Activated T-helper 1 cell treated with anti-CD3 and anti-CD28 coated beads, Interleukin-2, amount 50 U/mL, for 16 hours (primary cell): ENCODE data around the gene SLC26A1.

Source experiments
- DNase-seq, 2 donors: peaks; one replicate each; pipeline ENCODE4 v3.0.0-alpha.2; 2020; ENCODE audit warnings: low read depth in 1 of 2, low spot score in 1 of 2

The SLC26A1 gene

DNA sequence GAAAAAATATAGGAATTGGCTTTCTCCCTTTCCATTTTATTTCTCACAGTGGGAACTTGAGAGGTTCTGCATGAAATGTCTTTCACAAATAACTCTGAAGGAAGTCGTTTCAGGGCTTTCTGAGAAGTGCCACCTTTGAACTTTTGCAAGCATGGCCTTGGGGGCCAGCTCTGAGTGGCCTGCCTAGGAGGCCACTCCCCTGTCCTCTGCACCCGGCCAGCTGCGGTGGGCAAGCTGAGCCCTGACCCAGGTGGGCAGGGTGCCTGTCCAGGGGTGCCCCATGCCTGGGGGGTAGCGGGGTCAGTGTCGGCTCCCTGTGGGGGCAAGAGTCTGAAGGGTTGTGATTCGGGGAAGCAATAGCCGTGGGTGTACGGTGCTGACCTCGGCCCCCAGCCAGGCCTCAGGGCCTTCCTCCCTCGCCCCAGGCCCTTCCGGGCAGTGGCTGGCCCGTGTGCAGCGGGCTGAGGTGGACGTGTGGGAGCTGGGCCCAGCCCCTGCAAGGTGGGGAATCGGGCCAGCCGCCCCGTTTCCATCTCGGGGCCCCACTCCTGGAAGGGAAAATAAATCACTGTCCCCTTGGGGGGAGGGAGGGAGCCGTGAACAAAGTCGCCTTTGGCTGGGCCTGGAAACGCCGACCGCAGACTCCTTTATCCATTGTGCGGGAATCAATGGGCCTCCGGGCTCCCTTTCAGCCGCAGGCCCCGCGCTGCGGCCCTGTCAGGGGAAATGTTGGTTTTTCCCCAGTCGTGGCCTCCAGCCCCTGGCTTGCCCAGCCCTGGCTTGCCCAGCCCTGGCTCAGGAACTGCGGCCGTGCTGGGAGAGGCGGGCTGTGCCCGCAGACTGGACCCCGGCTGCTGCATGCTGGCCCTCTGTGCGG lies 21.3 kb upstream of the SLC26A1 start:
- DNase-seq: no peak

DNA sequence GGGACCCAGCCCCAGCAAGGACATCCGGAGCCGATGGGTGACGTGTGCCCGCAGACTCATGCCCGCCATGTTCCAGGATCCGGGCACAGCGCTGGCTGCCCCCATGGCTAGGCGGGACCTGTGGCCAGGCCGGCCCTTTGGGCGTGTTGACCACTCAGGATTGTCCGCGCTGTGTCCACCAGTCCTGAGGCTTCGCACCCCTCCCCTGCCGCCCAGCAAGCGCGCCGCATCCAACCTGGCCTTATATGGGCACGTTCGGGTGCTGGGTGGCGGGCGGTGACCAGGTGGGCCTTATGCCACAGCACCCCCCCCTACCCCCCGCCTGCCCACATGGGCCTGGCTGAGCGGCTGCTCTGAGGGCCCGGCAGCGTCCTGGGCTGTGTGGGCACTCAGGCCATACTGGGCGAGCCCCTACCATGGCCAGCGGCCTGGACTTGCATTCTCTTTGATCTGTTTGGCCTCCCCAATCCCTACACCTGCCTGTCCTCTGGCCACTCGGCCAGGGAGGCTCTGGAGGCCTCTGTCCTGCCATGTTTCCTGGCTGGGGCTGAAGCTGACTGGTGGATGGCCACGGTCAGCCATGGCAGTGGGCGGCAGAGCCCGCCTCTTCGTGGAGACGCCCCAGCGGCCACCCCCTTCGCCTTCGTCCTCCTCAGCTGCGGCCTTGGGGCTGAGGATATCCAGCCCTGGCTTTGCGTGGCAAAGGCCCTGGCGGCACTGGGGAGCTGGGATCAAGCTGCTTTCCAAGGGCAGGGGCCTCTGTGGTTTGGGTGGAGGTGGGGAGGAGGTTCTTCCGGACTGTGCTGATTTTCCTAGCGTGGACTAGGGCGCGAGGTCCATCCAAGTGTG lies 20.2 kb upstream of the SLC26A1 start:
- DNase-seq: no peak

DNA sequence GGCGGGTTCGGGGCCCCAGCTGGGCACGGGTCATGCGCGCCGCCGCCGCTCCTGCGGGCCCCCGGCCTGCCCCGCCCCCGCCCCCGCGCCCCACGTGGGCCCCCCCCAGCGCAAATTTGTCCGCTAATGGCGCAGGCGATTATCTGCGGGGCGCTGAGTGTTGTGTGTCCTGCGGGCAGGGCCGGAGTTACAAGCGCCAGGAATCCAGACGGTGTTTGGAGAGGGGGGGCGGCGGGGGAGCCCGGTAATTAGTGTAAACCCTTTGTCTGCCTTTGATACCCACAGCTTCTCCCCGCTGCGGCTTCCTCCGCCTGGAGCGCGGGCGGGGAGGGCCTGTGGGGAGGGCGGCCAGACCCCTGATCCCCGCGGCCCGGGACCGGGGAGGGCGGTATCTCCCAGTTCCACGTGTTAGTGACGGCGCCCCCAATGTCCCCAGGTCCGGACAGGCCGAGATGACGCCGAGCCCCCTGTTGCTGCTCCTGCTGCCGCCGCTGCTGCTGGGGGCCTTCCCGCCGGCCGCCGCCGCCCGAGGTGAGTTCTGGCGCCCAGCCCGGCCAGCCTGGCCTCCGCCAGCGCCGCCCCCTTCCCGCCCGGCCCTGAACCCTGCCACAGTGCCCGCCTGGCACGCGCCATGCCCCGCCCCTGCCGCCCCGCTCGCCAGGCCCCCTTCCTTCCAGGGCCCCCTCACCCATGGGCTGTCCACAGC lies 19.0 kb upstream of the SLC26A1 start:
- no peak for DNase-seq

DNA sequence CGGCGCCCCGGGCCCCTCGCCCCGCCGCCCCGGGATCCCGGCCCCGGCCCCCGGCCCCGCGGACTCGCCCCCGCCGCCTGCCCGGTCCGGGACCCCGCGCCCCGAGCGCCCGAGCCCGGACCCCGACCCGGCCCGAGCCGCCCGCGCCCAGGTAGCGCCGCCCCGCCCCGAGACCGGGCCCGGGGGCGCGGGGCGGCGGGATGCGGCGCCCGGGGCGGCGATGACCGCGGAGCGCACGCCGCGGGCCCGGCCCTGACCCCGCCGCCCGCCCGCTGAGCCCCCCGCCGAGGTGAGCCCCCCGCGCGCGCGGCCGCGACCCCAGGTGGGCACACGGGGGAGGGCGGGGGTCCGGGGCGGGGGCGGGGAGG lies 18.4 kb upstream of the SLC26A1 start:
- no peak for DNase-seq

DNA sequence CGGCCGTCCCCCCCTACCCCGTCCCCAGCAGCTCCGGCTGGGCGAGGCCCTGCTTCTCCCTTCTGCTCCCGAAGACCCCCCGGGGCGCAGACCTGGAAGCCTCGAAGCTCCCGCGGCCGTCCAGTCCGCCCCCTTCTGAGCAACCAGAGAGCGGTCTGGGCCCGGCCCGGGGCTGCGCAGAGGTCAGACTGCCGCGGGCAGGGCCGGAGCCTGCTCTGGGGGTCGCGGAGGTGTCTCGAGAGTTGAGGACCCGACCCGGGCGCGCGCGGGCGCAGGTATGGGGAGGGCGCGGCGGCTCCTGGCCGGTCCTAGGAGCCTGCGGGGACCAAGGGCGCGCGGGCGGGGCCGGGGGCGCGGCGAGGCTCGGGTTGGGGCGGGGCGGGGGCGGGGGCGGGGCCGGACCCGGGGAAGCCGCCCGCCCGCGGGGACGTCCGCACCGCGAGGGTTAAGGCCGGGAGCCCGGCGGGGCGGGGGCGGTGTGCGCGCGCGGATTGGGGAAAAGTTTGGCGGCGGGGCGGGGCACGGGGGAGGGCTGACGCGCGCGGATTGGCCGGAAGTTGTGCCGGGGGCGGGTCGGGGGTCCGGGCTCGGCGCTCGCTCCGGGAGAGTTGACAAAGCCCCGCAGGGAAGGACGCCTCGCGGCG lies 17.9 kb upstream of the SLC26A1 start, which contains the start of gene FGFRL1:
TSS of gene FGFRL1 (plus strand) at position 605 of the 644 bp plus-strand sequence. CDS start 860 bp downstream, outside the sequence.
- DNase-seq: peak; percentile 86 to 91

DNA sequence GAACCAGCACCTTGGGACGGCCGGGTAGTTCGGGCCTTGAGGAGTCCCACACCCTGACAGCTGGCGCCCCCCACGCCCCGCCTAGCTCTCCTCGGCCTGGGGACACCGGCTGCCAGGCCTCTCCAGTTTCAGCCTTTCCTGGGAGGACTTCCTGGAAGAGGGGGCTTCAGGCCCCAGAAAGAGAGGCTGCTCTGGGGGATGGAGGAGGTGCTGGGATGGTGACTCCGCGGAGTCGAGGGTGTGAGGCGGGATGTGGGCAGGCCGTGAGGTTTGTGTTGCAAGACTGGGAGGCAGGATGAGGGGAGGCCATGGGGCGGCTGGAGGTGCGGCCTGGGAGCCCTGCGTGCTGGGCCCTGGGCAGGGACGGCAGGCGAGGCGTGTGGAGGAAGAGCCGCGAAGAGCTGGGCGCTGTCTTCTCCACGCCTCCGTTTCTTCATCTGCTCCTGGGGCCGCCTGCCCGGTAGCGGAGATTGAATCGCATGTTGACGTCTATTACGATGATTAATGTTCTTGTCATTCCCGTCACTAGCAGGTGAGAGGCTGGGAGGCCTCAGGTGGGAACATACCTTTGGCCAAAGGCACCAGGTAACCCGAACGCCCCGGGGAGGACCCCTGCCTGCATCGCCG lies 17.3 kb upstream of the SLC26A1 start:
- DNase-seq: peak; percentile 36 to 45

DNA sequence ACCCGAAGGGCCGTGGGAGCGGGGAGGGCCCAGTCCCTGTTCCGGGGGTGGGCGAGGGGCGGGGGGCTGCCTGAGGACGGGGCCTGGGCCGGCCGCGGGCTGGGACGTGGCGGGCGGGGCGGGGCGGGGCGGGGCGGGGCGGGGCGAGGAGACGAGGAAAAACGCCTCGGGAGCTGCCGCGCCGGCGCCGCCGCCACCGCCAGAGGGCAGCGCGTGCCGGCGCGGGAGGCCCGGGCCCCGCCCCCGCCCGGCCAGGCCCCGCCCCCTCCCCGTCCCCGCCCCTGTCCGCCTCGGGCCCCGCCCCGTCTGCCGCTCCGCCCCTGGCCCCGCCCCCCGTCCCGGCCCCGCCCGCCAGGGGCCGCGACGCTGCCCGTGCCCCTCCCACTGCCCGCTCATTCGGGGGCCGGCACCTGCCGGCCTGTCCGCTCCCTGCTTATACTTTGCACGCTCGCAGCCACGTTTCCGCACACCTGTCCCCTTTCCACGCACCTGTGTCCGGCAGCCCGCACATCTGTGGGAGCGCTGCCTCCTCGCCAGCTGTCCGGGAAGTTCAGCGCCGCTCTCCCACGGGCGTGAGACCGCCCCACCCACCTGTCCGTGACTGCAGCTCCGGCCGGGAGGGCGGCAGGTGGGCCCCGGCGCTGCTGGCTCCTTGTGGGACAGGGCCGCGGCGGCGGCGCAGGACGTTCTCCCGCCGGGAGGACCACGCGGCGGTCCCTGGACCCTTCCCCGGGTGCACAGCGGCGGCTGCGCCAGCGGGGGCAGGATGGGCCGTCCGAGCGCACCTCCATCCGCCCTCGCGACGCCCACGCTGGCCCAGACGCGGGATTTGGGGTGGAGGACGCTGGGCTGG lies 16.6 kb upstream of the SLC26A1 start:
- DNase-seq: peak; percentile 52 to 76

DNA sequence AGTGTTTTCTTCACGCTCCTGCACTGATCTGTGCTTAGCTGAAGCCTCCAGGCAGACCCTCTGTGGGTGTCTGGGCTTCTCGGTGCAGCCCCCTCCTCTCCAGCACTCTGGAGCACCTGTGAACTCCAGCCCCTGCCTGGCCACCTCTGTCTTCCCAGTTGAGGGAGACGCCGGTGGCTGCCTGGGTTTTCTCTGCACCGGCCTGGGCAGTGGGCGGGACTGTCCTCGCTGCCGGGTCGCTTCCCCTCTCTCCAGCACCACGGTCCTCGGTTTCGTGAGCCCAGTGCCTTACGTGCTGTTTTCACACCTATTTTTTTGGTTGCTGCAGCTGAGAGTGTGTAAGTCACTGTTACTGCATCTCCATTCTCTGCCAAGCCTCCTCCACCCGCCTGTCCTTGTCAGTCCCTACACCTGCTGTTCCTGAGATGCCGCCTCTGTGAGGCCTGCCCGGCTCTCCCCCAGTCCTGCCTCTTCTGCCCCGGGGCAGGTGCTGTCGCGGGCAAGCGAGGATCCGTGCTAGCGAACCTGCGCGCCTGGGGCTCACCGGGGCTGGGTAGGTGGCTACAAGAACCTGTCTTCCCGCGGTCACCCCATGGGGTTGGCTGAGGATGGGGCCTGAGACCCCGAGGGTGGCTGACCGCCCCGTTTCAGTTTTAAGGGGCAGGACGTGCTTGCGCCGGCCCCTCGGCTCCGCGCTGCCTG lies 15.8 kb upstream of the SLC26A1 start:
- DNase-seq: peak in 1 of 2 donors; percentile 19

DNA sequence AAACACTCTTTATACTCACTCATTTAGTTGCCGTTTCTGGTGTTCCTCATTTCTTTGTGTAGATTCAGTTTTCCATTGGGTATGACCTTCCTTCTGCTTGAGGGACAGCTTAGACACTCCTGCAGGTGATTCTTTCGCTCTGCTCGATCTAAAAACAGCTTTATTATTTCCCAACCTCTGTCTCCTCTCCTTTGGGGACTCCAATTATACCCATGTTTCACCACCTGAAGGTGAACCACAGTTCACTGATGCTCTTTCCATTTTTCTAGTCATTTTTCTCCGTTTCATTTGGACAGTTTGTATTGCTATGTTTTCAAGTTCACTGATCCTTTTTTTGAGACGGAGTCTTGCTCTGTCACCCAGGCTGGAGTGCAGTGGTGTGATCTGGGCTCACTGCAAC lies 13.7 kb upstream of the SLC26A1 start:
- no peak for DNase-seq

DNA sequence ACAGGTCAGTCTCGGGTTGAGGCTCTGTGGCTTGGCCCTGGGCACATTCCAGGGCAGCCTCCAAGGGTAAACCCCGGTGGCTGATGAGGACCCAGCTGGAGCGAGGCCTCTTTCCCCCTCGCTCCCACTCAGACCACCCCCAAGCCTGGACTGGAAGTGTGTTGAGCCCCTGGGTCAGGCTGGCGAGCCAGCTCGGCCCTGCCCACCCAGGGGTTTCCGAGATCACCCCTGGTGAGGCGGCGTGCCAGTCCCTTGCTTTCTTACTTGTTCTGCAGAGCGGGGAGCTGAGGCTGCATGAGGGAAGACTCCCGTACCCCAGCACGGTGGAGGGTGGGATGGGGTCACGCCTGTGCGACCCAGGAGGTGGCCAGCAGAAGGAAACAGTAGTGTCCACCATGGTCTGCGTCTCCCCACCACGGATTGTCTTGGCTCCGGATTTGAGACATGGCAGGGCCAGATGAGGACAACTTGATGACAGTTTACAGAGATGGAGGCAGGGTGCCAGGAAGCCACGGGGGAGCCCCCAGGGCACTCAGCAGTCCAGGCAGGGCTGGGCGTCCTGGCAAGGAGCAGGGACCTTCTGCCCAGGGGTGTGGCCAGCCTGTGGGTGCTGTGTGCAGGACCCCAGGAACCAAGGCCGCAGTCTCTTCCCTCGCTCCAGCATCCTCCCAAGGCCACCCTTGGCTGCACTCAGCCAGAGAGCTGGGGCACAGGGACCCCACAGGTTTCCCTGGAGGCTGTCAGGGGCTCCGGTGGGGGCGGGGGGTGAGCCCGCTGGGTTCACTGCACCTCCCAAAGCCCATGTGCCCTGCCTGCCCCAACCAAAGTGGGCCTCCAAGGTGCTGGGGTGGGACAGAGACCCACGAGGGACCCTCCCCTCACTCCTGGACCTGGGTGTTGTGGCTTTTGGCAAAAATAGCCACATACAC lies 11.6 kb upstream of the SLC26A1 start:
- DNase-seq: no peak

DNA sequence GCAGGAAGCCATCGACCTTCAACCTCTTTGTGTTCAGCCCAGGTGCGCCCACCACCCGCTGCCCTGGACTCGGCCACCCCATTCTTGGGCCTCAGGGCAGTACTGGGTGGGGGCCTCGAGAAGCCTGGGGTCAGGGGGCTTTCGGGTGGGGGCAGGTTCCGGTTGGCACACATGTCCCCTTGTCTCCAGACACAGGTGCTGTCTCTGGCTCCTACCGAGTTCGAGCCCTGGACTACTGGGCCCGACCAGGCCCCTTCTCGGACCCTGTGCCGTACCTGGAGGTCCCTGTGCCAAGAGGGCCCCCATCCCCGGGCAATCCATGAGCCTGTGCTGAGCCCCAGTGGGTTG lies 10.8 kb upstream of the SLC26A1 start:
- no peak for DNase-seq

DNA sequence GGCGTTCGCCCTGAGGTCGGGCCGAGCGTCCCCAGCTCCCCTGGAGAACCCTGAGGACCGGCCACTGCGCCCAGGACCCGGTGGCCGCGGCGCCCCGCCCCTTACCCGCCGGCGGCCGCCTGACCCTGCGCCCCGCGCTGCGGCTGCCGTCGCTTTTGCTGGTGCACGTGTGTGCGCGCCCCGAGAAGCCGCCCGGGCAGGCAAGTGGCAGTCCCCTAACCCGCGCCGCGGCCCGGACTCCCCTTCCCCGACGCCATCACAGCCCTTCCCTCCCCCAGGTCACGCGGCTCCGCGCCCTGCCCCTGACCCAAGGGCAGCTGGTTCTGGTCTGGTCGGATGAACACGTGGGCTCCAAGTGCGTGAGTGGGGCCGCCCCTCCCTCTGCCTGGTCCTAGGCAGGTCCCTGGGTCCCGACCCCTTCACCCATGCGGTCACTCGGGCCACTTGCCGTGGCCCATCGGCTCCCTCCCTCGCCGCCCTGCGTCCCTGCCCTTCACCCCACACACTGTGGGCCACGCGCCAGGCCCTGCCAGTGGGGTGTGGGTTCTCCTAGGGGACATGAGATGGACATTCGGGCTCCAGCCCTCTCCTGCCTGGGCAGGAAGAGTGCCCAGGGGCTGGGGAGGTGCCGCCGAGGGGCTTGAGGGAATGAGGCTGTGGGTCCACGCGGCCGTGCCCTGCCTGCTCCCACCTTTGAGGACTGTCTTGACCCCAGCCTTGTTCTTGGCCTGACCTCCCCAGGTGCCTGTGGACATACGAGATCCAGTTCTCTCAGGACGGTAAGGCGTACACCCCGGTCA lies 10.3 kb upstream of the SLC26A1 start:
- no peak for DNase-seq

DNA sequence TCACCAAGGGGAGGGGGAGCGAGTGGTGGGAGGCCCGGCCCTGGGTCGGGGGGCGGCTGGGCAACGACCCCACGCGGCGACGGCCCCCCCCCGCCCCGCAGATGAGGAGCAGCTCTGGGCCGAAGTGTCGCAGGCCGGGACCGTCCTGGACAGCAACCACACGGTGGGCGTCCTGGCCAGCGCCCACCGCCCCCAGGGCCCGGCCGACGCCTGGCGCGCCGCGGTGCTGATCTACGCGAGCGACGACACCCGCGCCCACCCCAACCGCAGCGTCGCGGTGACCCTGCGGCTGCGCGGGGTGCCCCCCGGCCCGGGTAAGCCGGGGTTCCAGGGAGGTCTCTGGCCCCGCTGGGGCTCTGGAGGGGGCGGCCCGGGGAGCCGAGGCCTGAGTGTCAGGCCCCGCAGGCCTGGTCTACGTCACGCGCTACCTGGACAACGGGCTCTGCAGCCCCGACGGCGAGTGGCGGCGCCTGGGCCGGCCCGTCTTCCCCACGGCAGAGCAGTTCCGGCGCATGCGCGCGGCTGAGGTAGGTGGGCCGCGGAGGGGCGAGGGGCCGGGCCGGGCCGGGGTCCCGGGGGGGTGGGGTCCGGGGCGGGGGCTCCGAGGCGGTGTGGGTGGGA lies 9.5 kb upstream of the SLC26A1 start:
- no peak for DNase-seq

DNA sequence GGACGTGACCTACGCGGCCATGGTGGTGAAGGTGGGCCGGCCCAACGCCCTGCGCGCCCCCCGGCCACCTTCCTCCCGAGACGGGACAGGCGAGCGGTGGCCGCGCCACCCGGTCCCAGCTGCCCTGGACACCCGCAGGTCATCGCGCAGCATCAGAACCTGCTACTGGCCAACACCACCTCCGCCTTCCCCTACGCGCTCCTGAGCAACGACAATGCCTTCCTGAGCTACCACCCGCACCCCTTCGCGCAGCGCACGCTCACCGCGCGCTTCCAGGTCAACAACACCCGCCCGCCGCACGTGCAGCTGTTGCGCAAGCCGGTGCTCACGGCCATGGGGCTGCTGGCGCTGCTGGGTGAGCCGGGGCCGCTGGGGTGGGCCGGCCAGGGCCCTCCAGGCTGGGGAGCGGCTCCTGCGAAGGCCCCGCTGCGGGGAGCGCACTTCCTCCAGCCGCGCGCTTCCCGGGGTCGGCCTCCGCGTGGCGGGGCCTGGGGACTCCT lies 9.0 kb upstream of the SLC26A1 start:
- DNase-seq: no peak

DNA sequence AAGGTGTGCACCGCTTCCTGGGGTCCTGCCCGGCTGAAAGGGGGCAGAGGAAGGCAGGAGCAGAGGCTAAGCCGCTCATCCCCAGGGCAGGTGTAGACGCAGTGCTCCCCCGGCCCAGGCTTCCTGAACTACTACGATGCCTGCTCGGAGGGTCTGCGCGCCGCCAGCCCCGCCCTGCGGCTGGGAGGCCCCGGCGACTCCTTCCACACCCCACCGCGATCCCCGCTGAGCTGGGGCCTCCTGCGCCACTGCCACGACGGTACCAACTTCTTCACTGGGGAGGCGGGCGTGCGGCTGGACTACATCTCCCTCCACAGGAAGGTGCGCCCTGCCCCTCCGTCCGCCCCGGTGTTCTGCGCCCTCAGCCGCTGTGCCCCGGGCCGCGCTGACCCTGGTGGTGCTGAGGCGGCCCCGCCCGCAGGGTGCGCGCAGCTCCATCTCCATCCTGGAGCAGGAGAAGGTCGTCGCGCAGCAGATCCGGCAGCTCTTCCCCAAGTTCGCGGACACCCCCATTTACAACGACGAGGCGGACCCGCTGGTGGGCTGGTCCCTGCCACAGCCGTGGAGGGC lies 8.4 kb upstream of the SLC26A1 start:
- no peak for DNase-seq

DNA sequence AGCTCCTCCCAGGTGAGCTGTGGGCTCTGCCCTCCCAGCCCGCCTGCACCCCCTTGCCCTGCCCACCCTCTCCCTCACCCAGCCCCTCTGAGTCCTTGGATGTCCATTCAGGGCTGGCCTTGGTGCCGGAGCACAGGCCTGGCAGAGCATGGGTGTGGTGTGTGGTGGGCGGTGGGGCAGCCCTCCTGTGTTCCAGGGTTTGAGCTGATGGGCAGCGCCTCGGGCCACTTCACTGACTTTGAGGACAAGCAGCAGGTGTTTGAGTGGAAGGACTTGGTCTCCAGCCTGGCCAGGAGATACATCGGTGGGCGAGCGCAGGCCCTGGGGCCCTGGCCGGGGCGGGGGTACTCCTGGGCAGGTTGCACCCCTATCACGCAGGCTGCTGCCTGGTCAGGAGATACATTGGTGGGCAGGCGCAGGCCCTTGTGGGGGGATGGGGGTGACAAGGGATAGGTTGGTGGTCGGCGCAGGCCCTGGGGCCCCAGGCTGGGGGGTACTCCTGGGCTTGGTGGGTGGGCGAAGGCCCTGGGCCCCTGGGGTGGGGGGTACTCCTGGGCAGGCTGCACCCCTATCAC lies 7.6 kb upstream of the SLC26A1 start:
- no peak for DNase-seq
